G401 (cell line): ENCODE measurements around the gene NME7. TPM values are rescaled to one million over a fixed set of nuclear protein-coding genes. Genes with fewer than 3 reads are reported as not detected.
"Not testable (repeated sequence)": the region's sequence is repeated elsewhere in the genome, so short reads cannot be mapped to it uniquely, and the experiment has no call there.

Experiments used
- DNase-seq: peaks from one replicate; pipeline ENCODE4 v3.0.0-alpha.2; 2015; ENCODE audit warnings: low spot score
- in situ Hi-C: cut with HindIII; loops from 2 replicates; pipeline ENCODE4 v1.10.0; 2016; ENCODE audit warnings: low sequenced_read_pairs, mixed read lengths
- total RNA-seq: library from RNA; depleted of rRNA; stranded (reverse); fragments of >200 nt; shearing (Covaris generic); gene quantifications from 2 replicates; pipeline ENCODE4 v1.2.3, GENCODE V29; 2014

The NME7 gene
- total RNA-seq, 1 experiment from 2014 or later, result 15.4 TPM

DNA sequence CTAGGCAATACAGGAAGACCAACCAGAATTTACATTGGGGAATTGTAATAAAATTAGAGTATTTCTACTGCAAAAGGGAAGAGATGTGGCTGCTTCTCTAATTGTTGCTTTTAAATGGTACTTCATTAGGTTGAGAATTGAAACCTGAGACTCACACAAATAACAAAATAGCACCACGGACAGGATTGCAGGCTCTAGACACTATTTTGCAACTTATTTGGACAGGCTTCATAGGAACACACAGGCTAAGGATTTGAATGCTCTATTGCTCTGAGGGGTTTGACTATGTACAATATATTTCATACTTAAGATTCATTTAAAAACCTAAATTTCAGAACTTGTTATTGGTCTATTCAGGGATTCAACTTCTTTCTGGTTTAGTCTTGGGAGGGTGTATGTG lies 181.5 kb downstream of the NME7 start:
- no peak for DNase-seq
- in situ Hi-C loops, result no loop called here

DNA sequence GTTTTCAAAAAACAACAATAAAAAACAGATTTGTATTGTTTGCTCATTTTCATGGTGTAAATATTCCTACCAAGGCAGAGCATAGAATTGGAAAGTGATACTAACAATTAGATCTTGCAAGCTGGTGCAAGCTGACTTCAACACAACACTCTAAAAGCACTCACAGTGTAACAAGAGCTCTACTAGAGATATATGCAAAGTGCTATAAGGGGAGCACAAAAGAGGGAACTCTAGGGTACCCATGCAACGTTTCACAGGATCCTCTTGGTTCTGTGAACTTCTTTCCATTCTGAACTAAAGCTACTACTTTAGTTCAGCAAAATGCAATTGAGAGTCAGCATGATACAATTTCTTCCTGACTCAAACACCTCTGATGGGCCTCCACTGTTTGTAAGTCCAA lies 182.8 kb downstream of the NME7 start:
- DNase-seq, result no peak
- in situ Hi-C loops, result no loop called here

DNA sequence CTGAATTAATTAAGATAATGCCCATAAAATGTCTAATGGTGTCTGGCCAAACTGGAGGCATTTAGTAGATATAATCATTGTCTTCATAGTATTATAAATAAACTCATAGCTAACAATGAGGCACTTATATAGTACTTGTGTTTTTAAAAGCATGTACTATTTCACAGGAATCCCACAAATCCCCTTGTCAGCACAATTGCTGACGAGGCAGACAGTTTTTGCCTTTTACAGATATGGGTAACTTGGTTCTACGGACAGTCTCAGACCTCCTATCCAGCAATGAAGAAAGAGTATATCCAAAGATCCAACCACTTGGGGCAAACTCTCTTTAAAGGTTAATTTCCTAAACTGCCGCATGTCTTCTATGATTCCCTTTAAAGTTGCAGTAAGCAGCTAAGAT lies 187.4 kb downstream of the NME7 start:
- DNase-seq, result no peak
- in situ Hi-C loops, result no loop called here

DNA sequence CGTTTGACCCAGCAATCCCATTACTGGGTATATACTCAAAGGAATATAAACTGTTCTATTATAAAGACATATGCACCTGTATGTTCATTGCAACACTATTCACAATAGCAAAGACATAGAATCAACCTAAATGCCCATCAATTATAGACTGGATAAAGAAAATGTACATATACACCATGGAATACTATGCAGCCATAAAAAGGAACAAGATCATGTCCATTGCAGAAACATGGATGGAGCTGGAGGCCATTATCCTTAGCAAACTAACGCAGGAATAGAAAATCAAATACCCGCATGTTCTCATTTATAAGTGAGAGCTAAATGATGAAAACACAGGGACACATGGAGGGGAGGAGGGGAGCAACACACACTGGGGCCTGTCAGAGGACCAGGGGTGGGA lies 188.2 kb downstream of the NME7 start:
- DNase-seq, in situ Hi-C loops: not testable (repeated sequence)

DNA sequence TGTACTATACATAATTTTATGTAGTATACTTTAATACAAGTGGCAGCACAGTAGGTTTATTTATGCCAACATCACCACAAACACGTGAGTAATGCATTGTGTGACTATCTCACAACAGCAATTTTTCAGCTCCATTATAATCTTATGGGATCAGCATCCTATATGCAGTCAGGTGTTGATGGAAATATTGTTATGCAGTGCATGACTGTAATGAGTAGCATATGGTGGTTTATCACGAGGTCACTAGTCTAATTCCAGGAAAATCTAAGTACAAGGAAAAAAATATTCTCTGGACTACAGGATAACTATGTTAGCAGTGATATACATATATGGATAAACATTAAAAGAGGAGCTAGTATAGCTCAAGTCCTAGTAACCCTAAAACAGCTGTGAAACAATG lies 192.1 kb downstream of the NME7 start:
- in situ Hi-C loops, result no loop called here
- no peak for DNase-seq

DNA sequence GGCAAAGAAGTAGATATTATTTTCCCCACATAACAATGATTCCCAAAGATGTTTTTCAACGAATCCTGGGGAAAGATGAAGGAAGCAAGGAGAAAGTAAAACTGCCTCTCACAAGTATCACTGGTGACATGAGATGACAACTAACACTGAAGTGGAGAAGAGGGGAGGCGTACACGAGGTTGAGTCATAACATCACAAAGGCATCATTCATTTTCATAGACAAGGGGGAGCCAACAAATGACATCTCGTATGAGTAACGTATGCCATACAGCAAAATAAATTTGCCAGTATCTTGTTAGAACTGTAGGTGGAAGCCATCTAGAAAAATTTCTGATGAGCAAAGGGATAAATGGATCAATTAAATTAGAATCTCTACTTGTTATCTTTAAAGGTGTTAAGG lies 204.5 kb downstream of the NME7 start:
- no peak for DNase-seq
- in situ Hi-C loops, result no loop called here

DNA sequence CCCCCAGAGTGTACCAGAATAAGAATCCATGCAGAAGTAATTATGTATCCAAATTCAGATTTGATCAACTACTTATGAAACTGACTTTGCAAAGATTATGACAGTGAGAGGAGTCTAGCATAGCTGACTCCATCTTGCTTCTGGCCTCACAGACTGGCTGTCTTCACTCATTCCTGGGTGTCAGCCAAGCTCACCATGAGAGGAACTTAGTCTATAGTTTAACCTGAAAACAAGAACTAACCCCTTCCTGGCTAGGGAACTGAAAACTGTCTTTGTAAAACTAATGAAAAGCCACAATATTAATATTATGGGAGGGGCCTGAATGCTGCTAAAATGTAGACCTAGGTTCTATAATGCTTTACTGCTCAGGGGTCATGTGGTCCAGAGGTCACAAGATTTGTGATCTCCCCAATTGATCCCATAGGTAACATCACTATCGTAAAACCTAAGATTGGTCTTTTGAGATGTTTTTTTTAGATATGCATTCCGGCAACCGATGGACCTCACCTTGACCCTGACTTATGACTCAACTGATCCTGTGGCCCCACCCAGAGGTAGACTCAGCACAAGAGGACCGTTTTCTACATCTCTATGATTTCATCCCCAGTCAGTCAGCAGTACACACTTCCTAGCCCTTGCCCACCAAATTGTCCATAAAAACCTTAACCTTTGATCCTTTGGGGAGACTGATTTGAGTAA lies 206.0 kb downstream of the NME7 start:
- no peak for DNase-seq
- in situ Hi-C loops, result no loop called here

DNA sequence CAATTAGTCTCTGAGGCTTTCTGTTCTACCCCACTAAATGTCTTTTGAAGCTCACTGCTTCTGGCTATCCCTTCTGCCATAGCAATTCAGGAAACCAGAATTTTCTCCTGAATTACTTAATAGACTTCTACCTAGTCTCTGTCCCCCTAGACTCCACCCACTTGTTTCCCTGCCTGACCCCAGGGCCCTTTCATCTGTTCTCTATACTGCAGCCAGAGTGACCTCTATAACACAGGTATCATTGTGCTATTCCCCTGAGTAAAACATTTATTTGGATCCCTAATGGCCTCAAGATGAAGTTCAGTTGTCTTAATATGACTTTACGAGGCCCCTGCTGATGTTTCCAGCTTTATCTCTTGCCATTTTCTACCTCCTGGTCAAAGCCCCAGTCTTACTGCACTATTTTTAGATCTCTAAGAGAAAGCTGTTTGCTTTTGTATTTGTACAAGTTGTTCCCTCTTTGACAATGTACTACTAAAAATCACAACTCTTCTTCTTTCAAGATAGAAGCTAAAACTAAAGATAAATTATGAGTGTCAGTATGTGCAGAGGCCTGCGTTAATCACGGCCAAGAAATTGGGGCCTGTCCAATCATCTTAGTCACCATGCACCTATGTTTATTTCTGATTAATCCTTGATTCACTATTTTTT lies 206.6 kb downstream of the NME7 start:
- DNase-seq, result no peak
- in situ Hi-C loops, result no loop called here

DNA sequence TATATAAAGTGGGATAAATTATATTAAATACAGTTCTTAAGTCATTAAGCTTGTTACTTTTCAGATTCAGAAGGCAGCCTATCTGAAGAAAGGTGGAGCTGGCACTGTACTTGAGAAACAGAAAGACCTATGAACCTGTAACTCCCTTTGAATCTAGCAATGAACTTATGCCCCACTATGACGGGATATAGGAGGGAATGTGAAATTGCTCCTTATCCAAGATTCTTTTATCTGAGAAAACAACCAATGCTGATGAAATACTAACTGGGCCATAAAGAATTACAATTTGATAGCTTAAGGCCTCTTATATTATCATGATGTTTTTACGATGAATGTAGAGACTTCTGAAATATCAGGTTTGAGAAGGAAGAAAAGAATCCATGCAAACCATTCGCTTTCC lies 211.0 kb downstream of the NME7 start:
- in situ Hi-C loops, result no loop called here
- no peak for DNase-seq

DNA sequence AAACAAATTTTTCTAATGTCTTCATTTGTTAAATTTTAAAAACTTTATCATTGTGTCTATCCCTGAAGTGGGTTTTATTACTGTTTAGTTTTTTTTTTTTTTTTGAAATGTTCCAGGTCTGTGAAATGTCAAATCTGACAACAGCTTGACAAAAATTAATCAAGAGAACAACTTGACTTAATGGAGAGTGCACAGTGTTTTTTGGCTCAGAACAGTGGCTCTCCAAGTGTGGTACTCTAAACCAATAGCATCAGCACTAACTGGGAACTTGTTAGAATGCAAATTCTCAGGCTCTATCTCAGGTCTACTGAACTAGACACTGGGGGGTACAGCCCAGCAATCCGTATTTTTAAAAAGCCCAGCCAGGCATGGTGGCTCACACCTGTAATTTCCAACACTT lies 211.9 kb downstream of the NME7 start:
- in situ Hi-C loops, result no loop called here
- DNase-seq, result no peak

DNA sequence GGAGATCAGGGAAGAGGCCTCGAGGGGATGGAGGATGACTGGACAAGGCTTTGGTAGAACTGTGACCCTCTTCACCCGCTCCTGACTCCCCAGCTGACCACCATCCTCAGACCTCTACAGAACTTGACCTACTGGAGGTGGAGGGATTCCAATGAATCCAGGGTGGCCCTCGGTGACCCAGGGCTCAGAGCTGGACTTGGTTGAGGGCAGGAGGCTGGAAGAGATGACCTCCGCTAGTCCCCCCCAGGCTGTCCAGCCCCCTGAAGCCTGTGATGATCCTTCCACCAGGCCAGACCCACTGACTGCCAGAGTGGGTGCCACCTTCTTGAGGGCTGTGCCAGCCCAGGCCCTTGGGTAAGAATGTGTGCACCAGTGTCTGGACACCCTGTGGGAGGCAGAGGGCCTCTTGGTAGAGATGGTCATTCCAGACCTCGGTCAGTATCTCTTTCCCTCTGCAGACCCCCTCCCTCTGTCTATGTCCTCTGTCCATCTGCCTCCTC lies 216.2 kb downstream of the NME7 start:
- DNase-seq, result no peak
- in situ Hi-C loops, result no loop called here

DNA sequence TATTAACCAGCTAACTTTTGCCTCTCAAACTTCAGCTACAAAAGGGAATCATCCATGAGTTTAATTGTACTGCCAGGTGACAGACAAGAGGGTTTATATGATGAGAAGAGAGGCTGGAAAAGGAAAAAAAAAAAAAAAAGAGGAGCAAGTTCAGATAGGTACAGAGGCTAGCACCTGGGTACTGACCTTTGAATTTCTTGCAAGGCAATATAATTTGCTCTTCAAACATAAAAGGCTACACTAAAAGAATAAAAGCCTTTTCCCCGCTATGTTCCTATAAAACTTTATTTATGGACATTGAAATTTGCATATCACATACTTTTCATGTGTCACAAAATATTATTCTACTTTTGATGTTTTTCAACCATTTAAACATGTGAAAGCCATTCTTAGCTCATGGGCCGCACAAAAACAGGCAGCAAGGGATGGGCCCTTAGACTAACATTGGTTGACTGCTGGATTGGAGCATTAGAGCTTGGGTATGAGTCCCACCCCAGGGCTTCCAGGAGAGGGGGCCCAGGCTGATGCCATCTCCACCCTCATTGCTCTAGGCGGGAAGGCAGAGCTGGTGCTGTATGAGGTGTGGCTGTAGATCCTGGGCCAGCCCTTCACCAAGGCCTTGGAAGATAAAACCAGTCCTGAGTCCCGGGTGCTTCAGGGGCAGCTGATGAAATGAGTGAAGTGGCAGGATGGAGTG lies 216.8 kb downstream of the NME7 start:
- DNase-seq, result no peak
- in situ Hi-C loops, result no loop called here

DNA sequence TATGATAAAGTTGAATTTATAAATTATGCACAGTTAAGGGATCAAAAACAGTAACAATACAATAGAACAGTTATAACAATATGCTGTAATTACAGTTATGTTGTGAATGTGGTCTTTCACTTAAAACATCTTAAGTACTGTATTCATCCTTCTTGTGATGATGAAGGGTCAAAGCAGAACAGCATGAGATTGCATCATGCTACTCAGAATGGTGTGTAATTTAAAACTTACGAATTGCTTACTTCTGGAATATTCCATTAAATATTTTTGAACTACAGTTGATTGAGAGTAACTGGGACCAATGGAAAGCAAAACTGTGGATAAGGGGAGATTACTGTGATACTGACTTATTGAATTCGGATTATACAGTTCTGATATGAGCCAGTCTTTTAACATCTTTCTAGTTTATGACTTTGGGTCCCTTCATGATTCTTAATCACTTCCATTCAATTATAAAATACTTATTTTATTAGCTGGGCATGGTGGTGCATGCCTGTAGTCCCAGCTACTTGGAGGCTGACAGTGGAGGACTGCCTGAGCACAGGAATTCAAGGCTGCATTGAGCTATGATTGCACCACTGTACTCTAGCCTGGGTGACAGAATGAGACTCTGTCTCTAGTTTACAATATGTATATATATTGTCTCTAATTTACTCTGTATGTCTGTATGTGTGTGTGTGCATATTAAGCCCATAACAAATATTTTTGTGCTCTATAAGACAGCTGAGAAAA lies 217.9 kb downstream of the NME7 start:
- DNase-seq, result no peak
- in situ Hi-C loops, result no loop called here

DNA sequence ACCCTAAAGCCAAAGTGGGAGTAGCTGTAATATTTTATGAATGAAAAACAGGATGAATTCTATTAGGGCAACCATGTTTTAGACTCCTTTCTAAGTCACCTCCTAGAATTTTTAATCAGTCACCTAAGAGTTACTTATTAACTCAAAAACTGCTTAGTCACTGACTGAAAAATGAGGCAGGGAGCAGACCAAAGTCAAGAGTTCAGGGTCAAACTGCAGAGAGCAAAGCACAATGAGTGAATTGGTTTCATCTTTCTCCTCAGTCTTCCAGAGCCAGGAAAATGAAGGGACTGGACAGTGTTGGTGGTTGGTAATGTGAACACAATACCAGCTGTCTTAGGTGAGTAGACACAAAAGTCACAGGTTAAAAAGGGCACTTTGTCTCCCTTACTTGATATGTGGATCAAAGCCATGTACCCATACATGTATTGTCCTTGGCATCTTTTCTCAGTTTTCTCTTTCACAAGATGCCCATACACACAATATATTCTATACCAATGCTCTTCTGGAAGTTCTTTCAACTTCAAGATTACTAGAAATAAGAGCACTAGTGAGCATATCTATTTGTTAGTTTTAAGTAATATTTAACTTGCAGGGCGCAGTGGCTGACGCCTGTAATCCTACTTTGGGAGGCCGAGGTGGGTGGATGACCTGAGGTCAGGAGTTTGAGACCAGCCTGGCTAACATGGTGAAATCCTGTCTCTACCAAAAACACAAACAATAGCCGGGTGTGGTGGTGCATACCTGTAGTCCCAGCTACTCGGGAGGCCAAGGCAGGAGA lies 218.9 kb downstream of the NME7 start:
- DNase-seq, result no peak
- in situ Hi-C loops, result no loop called here

DNA sequence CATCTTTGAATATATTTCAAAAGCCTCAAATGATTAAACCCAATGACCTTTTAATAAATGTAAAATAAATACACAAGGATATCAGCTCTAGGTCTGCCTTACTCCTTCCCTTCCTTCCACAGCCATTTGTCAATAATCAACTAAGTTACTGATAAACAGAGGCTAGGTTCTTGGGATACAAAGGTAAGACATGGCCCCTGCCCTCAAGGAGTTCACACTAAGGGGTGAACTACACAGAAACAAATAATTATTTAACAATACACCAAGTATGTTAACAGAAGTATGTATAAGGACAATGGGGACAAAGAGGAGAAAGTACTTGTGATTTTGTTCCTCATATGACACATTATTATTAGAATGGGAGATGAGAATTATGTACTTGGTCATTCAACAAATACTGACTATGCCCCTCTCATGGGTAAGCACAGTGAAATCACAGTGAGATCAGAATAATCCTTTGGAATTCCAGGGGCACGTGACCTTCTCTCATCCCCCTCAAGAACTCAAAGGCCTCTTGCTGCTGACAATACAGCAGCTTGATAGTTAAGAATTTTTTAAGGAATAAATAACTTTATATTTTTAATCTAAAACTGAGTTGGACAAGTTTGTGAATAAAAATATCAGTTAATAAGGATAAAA lies 220.9 kb downstream of the NME7 start:
- in situ Hi-C loops, result no loop called here
- no peak for DNase-seq

DNA sequence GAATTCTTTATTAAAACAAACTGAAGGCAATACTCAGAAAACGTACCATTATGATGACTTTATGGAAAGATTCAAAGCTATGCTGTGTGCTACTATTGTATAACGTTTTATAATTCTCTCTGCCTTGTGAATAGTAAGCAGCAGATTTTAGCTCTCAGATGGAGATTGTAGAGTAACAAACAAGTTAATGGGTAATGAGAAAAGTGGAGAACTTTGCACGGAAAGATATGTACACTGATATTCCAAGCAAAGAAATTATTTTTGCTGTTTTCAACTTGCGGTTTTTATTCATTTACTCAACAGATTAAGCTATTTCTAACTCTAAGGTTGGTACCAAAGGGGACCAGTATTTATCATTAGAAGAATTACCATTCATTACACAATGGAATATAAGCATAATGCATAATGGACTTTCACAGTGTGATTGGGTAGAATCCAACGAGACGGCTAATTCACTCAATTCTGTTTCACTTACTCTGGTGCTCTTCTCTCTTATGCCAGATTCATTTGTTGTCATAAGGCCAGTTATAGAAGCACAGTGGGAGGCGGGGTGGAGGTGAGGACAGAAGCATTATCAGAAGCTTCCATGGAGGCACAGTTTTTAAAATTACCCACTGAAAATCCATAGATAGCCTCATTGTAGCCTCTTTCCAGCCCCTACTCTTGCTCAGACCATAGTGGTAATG lies 222.5 kb downstream of the NME7 start:
- in situ Hi-C loops, result no loop called here
- DNase-seq, result no peak

DNA sequence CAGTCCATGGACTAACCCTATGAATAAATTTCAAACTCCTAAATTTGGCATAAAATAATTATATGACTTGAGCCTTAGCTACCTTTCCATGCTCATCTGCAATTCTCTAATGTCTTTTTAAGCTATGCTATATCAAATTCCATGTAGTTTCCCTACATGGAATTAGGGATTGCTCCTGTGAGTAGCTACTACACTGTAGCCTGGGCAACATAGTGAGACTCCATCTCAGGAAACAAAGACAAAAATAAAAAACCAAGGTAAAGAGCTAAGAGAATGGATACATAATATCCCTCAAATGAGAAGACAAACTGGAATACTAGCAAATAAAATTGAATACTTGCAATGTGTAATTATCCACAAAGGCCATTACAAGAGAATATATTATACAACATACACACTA lies 223.6 kb downstream of the NME7 start:
- in situ Hi-C loops, result no loop called here

DNA sequence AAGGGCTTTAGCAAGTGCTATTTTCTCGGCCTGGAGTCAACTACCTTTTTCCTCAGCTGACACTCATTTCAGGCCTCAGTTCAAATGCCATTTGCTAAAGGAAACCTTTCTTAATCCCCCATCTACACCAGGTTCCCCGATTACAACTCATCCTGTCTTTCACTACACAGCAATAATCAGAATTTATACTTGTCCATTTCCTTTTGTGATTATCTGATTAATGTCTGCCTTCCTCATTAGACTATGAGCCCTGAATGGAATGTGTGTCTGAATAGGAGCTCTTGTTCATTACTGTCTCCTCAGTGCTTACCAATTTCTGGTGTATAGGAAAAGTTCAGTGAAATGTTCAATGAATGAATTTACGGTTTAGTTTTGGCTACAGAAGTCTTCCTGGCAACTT lies 224.3 kb downstream of the NME7 start:
- in situ Hi-C loops, result no loop called here
- DNase-seq, result no peak

More for the DNA sequence above, 223.6 kb downstream of the NME7 start:
- no peak for DNase-seq
